GM18867 (cell line): ENCODE data around the gene POTEI.
A peak's percentile ranks its signal among the peaks of the same experiment; 100 is the strongest.
"Not testable (repeated sequence)": the region's sequence is repeated elsewhere in the genome, so short reads cannot be mapped to it uniquely, and the experiment has no call there.

Source experiments
- ATAC-seq: cut with Tn5 transposase; IDR thresholded peaks from one replicate; pipeline ENCODE4 v1.9.1; 2021; ENCODE audit warnings: mild to moderate bottlenecking, moderate library complexity; ENCODE audit not compliant: unreplicated experiment

The POTEI gene

DNA sequence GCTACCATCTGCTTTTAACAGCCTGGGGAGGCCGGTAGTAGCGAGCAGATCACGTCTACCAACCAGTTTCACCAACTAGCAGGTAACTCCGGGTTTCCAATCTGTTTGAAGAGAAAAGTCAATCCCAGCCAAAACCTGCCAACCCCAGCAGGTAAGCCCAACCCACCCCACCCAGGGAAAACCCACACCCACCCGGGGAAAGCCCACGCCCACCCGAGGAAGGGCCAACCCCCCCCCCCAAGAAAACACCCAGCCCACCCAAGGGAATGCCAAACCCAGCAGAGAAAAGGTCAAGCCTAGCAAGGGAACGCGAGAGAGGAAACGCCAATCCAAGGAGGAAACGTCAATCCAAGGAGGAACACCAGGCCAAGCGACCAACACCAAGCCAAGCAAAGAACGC is at the start of gene POTEI:
POTEI (minus strand) TSS at position 101 of the 400 bp plus-strand sequence; CDS start at position 8, 93 bp downstream.
- ATAC-seq, result not testable (repeated sequence)

DNA sequence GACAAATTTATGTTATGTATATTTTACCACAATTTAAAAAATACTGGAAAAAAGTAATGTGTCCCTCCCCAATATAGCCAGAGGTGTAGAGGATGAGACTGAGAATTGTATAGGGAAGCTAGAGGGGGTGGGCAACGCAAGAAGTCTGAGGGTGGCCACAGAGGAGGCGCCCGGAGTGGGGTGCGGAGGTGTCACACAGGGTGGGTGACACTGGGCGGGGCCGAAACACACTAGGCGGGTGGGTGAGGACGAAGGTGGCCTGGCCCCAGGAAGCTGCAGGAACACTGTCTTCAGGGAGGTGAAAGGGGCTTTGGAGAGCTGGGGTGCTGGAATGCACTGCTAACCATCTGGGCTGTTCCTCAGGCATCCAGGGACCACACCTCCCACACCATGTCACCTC is 47.3 kb upstream of the POTEI start:
- not testable (repeated sequence) for ATAC-seq

DNA sequence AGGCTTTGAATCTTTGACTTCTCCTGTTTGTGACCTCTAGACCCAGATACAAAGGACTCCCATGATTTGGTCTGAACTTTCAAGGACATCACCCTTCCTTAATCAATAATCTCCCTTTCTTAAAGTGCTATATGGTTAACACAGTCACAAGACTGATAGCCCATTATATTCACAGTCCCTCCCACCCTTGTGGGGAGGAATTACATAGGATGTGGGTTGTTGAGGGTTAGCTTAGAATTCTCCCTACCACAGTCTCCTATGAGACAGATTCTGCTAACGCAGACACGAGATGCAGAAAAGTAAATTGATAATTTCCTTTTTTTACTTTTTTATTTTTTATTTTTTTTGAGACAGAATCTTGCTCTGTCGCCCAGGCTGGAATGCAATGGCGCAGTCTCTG is 45.0 kb upstream of the POTEI start:
- ATAC-seq, result not testable (repeated sequence)

DNA sequence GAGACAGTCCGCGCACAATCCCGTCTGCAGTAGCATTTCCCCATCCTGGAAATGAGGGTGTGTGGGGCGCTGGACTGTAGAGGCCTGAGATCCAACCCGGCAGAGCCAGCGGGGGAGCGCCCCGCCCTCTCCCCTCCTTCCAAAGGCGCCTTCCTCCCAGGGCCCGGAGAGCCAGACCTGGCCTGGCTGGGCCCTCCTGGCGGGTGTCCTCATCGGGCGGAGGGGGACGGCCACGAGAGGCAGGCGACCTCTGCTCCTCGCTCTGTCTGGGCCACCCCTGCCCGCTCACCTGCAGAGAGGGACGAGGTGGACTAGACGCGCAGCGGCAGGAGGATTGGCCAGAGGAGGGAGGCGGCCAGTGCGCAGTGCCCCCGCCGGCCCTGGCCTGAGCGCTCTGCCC is 40.3 kb upstream of the POTEI start:
- ATAC-seq, result not testable (repeated sequence)

DNA sequence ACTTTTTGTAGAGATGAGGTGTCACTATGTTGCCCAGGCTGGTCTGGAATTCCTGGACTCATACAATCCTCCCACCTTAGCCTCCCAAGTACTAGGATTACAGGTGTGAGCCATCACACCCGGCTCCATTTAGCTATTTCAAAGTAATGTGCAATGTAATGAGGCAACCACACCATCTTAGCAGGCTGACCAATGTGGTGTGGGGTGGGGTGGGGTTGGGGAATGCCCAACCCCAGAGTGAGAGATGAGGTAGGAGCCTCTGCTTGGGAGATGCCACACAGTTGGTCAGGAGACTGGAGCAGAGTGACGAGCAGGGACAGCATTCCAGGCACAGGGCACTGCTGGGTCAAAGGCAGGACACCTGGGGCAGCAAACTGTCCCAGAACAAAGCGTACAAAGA is 39.3 kb upstream of the POTEI start:
- ATAC-seq, result not testable (repeated sequence)

DNA sequence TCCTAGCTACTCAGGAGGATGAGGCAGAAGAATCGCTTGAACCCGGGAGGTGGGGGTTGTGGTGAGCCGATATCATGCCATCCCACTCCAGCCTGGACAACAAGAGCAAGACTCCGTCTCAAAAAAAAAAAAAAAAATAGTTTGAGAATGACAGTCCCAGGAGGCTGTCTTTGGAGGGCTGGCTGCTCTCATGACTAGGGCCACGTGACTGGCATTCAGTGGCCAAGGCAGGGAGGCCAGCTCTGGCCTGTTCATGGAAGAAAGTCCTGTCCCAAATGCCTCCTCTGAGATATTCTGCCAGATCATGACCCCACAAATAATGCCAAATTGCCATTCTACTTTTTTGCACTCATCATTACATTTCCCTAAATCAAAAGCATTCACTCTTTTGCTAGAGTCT is 35.9 kb upstream of the POTEI start:
- ATAC-seq, result not testable (repeated sequence)

DNA sequence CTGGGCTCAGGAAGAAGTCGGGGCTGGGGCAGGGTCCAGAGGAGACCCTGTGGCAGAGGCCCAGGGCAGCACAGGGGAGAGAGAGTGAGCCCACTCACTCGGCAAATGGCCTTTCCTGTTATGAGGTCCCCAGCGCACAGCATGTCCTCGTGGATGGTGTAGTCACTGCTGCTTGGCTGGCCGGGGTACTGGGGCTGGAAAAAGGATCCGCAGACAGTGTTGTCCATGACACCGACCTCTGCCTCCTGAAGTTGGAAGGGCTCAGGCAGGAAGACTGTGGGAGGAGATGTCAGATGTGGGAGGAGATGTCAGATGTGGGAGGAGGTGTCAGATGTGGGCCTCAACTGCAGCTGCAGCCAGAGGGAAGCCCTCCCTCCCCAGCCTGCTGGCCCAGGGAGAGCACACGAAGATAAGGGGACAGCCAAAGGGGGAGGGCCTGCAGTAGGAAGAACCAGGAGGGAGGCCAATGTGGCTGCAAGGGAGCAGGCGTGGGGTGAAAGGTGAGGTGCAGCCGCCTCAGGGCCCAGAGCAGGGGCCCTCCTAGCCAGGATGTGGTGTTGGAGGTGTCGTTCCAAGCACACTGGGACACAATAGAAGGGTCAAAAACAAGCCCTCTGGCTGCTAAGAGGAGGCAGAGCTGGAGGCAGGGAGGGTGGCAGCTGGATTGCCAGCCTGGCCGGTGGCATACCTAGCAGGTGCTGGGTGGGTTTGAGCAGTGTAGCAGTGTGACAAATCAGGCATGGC is 34.8 kb upstream of the POTEI start:
- not testable (repeated sequence) for ATAC-seq

DNA sequence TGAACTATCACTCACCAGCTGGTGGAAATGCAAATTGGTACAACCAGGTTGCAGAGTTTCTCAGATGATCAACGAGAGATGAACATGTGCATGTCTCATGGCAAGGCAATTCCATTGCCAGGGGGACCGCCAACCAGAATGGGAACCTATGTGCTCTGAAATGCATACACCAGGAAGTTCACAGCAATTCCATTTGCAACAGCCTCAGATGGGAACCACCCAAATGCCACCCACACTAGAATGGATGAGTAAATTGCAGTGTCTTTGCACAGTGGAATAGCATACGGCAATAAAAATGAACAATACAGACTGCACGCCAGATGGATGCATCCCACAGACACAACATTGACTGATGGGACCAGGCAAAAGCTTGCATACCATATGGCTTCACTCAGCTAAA is 33.7 kb upstream of the POTEI start:
- not testable (repeated sequence) for ATAC-seq

GRCh38 chr2:130538271-130538670 is 29.1 kb upstream of the POTEI start:
- not testable (repeated sequence) for ATAC-seq

GRCh38 chr2:130536654-130537053 is 27.5 kb upstream of the POTEI start:
- ATAC-seq, result not testable (repeated sequence)

DNA sequence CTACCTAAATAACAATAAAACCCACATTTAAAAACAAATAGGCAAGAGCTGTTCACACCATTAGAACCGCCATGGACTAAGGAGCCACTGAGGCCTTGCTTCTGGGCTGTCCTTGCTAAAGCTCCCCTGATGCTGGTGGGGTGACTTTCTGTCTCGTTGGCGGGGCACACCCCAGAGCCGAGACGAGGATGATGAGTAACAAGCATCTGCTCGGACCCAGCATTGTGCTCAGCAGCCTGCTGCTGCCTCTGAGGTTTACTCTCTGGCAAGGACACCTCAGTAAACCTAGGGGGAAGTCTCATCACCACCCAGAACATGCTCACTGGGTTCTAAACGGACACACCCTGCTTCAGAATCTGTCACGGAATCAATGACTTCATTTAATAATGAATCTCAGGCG is 22.5 kb upstream of the POTEI start:
- ATAC-seq, result peak; percentile 55

GRCh38 chr2:130531225-130531624 is 22.1 kb upstream of the POTEI start:
- peak; percentile 84 for ATAC-seq

DNA sequence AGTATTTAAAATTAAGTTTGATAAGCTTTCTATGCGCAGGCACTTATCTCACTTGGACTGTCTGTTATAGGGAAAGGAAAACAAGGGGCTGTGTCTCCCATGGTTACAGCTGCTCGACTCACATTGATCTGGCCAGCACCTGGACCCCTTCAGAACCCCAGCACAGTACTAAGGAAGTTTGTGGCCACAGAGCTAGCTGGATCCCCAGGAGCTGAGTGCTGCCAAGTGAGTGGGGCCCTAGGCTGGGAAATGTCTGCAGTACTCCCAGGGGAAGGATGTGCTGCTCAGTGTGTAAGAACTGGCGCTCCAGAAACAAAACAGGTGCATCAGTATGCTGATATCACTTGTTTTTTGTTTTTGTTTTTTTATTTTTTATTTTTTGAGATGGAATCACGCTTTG is 21.1 kb upstream of the POTEI start:
- not testable (repeated sequence) for ATAC-seq

DNA sequence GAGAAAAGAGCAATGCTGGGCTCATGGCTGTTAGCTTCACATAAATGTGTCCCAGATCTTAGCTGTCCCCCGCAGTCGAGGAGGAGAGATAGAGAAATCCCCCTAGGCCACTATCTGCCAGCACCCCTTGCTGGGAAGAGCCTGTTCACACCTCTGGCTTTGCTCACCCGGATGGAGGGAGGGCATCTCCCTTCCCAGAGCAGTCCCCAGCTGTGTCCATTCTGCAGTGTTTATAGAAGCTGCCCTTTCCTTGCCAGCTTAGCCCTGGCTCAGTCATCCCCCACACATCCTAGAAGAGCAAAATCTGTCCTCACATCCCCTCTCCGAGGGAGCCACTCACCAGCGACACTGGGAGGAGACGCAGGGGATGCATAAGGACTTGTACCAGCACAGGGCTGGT is 20.4 kb upstream of the POTEI start:
- ATAC-seq, result not testable (repeated sequence)

- ATAC-seq, result not testable (repeated sequence)
Observed at GRCh38 chr2:130527365-130527967, 18.3 kb upstream of the POTEI start.

DNA sequence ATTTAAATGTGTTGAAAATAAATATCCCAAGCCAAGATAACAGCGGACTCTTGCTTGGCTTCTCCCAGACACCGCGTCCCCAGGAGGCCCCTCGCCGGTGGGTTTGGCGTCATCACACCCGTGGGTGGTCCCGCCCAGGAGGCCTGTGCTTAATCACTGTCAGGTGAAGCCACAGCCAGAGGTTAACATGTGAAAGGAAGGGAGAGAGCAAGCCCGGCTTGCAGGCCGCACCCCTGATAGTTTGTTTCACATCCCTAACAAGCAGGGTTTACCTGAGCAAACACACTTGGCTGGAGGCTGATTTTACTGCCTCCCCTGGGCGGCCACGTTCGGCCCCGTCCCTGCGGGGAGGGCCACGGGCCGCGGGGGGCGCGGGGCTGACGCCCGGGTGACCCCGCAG is 13.3 kb upstream of the POTEI start:
- not testable (repeated sequence) for ATAC-seq

- ATAC-seq, result not testable (repeated sequence)
Observed at GRCh38 chr2:130520992-130521391, 11.9 kb upstream of the POTEI start, which contains the start of gene CFC1B. Gene CFC1B (plus strand): TSS chr2:130521222. CDS start chr2:130521485, 263 bp downstream.

DNA sequence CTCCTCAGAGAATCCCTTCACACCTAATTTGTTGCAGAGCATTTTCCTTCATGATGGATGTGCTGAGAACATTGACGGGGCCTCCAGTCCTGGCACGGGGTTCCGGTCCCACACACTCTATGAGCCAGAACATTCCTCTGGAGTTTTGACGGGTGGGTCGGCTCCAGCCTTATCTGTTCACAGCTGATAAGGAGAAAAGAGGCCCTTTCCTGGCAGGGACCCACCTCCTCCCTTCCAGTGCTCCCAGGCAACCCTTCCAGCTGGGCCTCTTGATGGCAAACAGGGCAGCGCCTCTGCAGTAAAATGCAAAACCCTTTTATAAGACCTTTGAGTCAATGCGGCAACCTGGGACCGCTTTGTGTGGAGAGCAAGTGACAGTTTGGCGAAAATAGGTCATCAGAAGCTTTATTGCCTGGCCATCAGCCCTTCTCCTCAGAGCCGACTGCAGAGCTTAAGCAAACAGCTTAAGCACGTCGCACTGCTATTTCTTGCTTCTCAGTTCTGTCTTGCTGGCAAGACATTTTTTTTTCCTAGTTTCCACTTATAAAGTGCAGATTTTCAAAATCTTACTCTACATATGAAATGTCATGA is 9.5 kb upstream of the POTEI start:
- not testable (repeated sequence) for ATAC-seq

- not testable (repeated sequence) for ATAC-seq
Observed at GRCh38 chr2:130511747-130512451, 2.8 kb upstream of the POTEI start.

DNA sequence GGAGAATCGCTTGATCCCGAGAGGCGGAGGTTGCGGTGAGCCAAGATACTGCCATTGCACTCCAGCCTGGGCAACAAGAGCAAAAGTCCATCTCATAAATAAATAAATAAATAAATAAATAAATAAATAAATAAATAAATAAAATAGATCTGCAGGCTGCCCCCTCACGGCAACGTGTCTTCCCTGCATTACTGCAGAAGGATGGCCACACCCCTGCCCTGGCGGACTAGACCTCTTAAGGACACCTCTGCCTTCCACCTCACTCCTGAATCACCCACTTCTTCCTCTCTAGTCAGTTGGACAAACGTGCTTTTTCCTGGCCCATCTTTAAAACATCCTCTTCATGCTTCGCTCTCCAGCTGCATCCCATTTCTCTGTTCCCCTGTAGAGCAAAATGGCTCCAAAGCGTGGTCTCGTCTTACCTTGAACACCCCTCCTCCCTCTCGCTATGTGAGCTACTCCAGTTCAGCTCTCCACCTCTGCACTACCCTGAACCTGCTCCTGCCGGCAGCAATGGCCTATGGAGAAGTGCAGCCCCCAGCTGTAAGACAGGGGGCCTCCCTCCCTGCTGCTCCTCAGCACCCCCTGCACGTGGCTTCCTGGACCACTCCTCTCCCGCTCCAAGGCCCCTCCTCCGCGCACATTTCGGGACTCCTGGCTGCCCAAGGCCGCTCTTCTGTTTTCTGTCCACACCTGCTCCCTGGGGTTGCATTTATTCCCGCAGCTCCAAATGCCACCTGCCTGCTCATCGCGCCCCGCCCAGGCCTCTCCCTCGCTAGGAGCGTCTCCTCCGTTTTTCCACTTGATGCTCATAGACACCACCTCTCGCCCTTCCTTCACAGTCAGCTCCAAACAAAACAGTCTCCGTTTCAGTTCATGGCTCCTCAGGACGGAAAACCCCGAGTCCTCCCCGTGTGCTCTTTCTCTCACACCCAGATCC is 1.9 kb upstream of the POTEI start:
- ATAC-seq, result not testable (repeated sequence)
